ENCODE results near the gene ASTL.

GRCh38 chr2:96081042-96081441 is 57.3 kb downstream of the ASTL start:
- no peak for TF ChIP-seq HNF4G (IDR thresholded peaks at IDR 0.05)
- TF ChIP-seq, protein P1, sequence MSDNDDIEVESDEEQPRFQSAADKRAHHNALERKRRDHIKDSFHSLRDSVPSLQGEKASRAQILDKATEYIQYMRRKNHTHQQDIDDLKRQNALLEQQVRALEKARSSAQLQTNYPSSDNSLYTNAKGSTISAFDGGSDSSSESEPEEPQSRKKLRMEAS (IDR thresholded peaks at IDR 0.05) = no peak
- TF ChIP-seq YY1 (IDR thresholded peaks at IDR 0.05) = no peak
- TF ChIP-seq EGR1 (IDR thresholded peaks at IDR 0.05; ENCODE audit: low read depth in 2 of 2) = no peak
- no peak for TF ChIP-seq CTCF (IDR thresholded peaks at IDR 0.05; ENCODE audit: low read depth, low read length, missing input control)
- no peak for TF ChIP-seq FOXA1 (IDR thresholded peaks at IDR 0.05)
- TF ChIP-seq RAD21 (IDR thresholded peaks at IDR 0.05) = no peak

Data from liver (tissue), 3 donors.